SU-DHL-6 (cell line): ENCODE results near the gene NFE2L1.

Experiments used
- EZH2phosphoT487 ChIP-seq: fragments of 200-600 bp; sonication (generic), shearing (Covaris generic); conservative IDR thresholded peaks from 2 replicates; pipeline ENCODE4 v1.6.1; 2018; ENCODE audit warnings: mild to moderate bottlenecking, antibody characterized with exemption, low read length, moderate library complexity, mixed read lengths
- TF ChIP-seq, protein P1 (sequence below): fragments of 200-600 bp; sonication (generic); IDR thresholded peaks from one replicate; pipeline ENCODE4 v1.5.1; 2017; ENCODE audit warnings: antibody characterized with exemption, mild to moderate bottlenecking, low read length, moderate library complexity; ENCODE audit not compliant: insufficient read depth, poor library complexity, severe bottlenecking

DNA sequence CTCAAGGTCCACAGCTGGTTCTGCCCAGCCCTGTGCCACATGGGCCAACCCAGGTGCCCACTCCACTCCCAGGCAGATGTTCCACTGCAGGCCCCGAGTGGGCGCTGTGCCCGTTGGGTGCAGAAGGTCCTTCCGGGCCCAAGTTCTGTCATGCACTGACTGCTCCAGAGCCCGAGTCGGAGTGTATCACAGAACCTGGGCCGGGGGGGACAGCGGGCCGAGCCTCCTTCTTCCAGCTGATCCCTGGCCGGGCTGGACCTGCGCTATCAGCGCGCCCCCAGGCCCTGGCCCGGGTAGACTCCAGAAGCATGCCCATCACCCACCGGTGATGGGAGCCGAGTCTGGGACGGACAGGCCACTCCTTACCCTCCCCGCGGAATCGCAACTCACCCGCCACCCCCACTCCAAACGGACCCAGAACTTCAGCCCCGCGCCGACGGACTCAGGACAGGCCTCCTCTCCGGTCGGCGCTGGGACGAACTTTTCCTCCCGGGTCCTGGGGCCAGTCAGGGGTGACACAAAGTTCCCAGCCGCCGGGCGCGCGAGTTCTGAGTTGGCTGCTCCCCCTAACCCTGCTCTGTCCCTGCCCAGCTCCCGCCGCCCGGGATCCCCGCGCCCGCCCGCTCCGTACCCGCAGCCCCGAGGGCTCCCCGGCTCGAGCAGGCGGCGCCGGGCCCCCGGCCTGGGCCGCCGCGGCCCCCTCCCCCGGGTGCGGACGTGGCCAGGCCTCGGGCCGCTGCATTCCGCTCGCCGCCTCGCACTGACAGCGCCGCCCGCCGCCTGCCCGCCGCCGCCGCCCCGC lies 10.9 kb upstream of the NFE2L1 start, which contains the start of gene COPZ2:
- TF ChIP-seq, protein P1, sequence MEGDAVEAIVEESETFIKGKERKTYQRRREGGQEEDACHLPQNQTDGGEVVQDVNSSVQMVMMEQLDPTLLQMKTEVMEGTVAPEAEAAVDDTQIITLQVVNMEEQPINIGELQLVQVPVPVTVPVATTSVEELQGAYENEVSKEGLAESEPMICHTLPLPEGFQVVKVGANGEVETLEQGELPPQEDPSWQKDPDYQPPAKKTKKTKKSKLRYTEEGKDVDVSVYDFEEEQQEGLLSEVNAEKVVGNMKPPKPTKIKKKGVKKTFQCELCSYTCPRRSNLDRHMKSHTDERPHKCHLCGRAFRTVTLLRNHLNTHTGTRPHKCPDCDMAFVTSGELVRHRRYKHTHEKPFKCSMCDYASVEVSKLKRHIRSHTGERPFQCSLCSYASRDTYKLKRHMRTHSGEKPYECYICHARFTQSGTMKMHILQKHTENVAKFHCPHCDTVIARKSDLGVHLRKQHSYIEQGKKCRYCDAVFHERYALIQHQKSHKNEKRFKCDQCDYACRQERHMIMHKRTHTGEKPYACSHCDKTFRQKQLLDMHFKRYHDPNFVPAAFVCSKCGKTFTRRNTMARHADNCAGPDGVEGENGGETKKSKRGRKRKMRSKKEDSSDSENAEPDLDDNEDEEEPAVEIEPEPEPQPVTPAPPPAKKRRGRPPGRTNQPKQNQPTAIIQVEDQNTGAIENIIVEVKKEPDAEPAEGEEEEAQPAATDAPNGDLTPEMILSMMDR: peak; percentile 39
- TF ChIP-seq EZH2phosphoT487: peak; percentile 84; the same call in 1 of the 2 replicates
